GM18505 (cell line): Measurements from ENCODE around the gene LINC00305.

Experiments used
- ATAC-seq: cut with Tn5 transposase; IDR thresholded peaks from one replicate; pipeline ENCODE4 v1.9.1; 2021; ENCODE audit not compliant: unreplicated experiment
- POLR2A ChIP-seq: IDR thresholded peaks from 4 replicates; pipeline ENCODE4 v1.6.1; 2011; ENCODE audit warnings: borderline replicate concordance; ENCODE audit not compliant: insufficient read depth, insufficient read length; ENCODE audit errors: extremely low read depth

The LINC00305 gene

DNA sequence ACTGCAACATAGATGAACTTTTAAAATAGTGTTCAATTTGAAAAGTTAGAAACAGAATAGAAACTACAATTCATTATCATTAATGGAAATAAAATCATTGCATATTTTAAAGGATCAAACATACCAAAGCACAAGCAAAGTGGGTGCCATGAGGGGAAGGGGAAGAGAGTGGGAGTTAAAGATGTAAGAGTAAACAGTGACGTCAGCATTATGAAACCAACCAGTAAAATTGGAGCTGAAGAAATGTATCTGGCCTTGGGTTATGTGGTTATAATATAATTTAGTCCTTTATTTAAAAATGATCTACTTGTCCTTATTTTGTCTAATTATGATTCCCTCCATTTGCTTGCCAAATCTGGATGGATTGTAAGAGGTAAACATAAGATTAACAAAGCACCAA is 6.0 kb downstream of the LINC00305 start:
- ATAC-seq: no peak

DNA sequence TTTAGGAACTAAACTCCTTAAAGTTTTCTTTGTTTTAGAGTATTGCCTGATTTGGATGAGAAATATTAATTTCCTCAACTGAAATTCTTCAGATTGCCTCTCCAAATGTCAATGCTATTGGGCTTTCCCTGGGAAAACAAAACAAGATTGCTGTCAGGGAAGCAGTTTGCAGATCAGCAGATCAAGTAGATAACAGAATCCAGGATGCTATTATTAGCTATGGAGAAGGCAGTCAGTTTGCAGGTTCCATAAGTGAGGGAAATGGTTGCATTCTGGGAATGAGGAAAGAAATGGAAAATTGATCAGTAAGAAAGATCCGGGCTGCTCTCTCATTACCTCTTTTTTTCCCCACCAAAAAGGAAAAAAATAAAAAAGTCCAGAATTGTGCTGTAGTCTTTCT is 11.0 kb downstream of the LINC00305 start:
- ATAC-seq: no peak
- no peak for TF ChIP-seq POLR2A

More for the DNA sequence above, 6.0 kb downstream of the LINC00305 start:
- no peak for TF ChIP-seq POLR2A

DNA sequence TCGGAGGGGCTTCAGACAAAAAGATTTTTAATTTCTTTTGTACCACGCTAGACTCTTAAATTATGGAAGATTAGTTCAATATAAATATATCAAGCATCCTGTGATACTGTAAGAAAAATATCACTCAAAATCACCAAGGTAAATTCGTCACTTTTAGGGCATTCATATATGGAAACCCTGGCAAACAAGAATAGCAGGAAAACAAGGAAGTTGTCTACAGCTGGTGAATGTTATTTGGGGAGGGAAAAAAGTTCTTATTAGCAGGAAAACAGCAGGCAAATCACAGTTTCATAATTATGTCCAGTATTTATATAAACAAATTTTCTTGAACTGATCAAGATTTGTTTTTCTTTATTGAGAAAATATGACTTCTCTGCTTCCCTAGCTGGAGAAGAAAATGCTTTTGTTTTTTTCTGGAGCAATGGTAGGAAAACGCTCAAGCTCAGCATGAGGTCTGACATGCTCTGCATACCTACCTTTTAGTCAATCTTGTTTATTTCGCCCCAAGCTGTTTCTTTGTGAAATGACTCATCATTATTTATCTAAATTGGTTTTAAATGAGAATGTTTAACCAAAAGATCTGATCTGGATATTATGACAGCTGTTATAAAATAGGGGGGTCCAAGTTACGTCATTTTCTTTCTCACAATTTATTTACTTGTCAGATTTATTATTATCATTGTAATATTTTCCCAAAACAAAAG is 14.7 kb downstream of the LINC00305 start:
- ATAC-seq: no peak
- TF ChIP-seq POLR2A: no peak

DNA sequence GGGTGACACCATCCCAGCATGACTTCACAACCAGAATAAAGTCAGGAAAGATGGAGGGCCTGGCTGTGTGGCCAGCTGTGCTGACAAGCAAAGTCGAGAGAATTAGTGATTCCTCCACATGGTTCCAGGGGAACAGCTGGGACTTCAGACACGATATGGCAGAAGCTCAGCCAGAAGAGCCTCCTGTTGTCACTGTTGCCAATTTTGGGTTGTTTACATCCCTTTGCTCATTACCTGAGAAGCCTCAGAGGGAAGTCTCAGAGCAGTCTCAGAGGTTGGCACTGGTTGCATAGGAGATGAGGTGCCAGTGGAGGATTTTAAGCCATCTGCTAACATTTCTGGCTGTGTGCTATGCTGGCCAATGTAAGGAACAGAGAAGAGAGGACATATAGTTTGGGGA is 16.0 kb downstream of the LINC00305 start:
- no peak for ATAC-seq
- no peak for TF ChIP-seq POLR2A

DNA sequence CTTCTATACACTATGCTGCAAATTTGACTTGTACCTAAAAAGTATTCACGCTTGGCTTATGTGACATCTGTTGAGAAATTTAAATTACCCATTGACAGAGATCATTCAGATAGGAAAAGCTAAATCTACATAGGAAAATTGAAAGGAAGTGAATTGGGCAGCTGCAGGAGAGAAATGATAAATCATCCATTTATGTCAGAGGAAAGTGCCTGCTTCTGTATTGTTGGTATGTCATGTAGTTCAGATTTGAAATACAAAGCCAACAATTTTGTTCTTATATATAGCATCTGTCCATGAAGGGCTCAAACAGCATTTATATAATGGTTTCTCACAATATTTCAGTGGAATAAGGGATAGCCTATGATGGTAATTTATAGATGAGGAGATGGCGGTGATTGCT is 17.6 kb downstream of the LINC00305 start:
- no peak for TF ChIP-seq POLR2A
- ATAC-seq: no peak

DNA sequence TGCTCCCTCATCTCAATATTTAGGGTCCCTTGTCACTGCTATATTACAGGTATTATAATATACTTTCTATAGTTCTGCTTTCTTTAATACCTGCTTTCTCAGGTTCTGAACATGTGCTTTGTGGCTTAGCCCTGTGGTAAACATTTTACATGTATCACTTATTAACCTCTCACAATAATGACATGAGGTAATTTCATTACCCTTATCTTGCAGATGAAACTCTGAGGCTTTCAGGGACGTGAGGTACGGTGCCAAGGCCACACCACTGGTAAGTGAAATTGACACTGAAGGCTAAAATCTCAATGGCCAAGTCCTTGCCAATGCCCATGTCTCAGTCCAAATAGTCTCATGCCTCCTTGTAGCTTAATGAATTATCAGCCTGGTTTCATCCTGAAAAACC is 21.7 kb downstream of the LINC00305 start:
- TF ChIP-seq POLR2A: no peak
- ATAC-seq: no peak

DNA sequence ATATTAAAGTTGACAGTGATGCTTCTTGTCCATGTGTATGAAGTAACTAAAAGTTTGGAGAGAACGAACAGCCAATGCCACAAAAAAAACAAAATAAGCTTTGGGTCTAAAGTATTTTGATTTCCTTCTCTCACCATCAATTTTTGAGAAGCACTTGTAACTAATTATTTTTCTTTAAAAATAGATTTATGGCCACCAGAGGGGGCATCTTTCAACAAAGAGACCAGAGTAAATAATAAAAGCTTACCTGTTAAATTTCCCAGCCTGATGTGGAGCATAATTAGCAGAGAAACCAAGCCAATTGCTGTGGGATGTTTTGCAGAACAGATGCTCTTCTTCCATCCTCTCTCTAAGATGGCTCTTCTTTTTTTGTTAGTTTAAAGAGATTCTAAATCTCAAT is 29.0 kb downstream of the LINC00305 start:
- no peak for TF ChIP-seq POLR2A
- no peak for ATAC-seq

DNA sequence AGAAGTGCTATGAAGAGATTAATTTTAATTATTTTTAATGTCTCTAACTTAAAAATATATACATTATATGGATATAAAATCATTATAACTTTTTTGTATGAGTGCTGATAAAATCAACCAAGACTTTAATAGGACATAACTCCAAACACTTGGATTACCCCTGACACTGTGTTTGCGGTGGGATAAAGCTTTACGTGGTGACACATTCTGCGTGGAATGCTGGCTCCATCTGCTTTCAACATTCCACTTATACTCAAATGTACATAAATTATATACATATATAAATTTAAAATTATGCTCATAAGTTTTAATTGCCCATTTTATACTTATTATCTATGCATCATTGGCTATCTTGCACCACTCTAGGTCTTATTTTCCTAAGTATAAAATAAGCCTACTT is 30.5 kb downstream of the LINC00305 start:
- no peak for TF ChIP-seq POLR2A
- no peak for ATAC-seq

DNA sequence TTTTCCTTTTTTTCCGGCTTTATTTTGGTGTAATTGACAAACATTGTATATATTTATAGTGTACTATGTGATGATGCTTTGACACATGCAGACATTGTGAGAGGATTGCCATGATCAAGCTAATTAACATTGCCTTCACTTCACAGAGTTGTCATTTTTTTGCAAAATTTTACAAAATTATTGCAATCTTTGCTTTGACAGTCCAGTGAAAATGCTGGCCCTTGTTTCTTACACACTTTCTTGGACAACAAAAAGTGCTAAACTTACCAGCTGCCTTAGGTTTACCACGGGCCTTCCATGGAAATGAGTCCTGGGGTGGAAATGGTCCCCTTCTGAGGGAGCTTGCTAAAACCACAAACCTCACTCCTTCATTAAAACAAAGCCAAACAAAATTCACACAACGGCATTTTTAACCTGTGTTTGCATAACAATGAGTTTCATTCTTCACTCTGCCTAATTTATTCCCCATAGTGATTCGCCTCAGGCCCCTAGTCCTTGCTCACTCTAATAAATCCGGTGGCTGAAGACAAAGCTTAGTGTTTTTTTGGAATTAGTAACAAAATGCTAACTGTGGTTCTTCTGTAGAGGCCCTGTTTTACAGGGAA is 32.2 kb downstream of the LINC00305 start:
- no peak for ATAC-seq
- TF ChIP-seq POLR2A: no peak

DNA sequence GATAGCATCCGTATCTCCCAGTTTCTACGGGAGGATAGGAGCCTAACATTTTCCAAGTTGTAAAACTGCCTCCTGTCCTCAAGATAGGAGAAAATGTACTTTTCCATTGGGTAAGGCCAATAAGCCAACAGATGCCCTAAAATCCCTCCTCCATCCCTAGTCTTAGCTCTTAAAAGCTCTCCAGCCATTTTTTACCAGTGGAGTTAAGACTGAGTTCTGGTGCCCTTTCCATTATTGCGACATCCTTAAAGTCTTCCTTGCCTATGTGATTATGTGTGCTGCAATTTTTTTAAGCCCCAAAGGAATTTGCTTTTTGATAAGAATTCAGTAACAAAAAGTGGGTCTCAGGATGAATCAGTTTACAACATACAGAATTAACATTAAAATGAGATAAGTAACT is 33.0 kb downstream of the LINC00305 start:
- TF ChIP-seq POLR2A: no peak
- no peak for ATAC-seq

DNA sequence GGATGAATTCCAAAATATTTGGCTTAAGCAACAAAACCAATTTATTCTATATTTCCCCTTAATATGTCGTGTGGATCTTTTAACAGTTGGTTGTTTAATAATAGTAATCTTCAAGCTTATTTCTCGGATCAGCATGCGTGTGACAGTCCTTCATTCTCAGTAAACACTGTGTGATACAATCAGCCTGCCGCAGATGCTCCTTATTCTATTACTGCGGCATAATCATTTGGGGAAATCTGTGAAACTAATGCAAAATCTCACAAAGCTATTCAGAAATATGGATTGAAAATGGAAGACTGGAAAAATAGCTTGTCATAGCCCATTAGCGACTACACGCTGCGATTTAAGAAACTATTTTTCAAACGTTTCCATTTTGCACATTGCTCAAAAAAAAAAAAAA is 36.9 kb downstream of the LINC00305 start:
- ATAC-seq: no peak
- TF ChIP-seq POLR2A: no peak

DNA sequence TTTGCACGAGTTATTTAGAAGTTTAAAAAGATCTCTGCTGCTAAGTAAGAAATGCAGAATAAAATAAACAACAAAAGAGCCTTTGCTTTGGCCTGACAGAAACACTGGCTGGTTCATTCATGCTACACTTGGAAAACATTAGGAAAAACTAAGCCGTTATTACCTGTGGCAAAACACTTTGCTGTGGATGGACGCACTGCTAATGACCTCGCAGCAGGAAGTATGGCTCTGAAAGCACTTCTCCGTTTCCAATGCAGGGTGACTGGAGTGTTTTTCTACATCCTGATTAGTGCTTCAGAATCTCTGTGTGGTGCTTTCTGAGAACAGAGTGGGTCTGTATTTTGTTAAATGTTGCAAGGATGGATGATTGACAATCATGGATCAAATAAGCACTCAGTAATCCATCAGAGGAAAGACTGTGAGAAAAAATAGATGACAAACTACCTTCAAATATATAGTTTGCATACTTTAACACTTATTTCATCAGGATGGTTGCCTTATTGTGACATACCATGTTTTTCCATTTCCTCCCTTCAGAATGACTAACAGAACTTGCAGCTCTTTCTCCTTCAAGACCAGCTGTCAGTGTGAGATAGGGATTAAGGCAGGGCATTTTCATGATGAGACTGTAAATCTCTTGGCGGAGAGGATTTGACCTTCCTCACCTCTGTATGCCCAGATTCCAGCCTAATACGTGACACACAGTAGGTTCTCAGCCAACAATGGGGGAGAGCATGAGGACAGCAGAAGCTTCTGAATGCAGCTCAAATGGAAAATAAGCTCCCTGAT is 38.0 kb downstream of the LINC00305 start:
- TF ChIP-seq POLR2A: no peak
- ATAC-seq: no peak

DNA sequence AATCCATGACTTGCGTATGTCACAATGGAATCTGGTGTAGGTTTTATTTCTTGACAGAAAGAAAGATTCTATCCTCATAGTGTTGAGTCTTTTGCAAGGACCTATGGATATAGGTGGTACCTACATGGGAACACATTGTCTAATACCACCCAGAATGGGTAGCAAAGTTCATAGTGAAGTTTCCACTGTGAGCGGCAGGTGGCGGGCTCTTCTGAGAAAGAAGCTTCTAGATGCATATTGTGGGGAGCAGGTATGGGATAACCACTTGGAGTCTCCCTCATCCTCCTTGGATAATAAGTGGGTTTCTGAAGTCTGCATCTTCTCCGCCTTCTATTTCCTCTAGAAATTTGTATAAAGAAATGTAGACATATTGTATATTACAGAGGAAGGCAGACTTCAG is 44.9 kb downstream of the LINC00305 start:
- ATAC-seq: no peak
- no peak for TF ChIP-seq POLR2A
